NCI-H460 (cell line): ENCODE results near the gene SEMA3D. TPM values are rescaled to one million over a fixed set of nuclear protein-coding genes. Genes with fewer than 3 reads are reported as not detected.
A peak's percentile ranks its signal among the peaks of the same experiment; 100 is the strongest.

Experiments used
- DNase-seq: peaks from one replicate; pipeline ENCODE4 v3.0.0-alpha.2; 2016; ENCODE audit warnings: low read depth; ENCODE audit errors: extremely low read depth
- total RNA-seq: library from RNA; depleted of rRNA; stranded (reverse); fragments of >200 nt; shearing (Covaris generic); gene quantifications from 2 replicates; pipeline ENCODE4 v1.2.3, GENCODE V29; 2014

Gene SEMA3D
- total RNA-seq, 1 experiment from 2014 or later = 72.1 TPM

DNA sequence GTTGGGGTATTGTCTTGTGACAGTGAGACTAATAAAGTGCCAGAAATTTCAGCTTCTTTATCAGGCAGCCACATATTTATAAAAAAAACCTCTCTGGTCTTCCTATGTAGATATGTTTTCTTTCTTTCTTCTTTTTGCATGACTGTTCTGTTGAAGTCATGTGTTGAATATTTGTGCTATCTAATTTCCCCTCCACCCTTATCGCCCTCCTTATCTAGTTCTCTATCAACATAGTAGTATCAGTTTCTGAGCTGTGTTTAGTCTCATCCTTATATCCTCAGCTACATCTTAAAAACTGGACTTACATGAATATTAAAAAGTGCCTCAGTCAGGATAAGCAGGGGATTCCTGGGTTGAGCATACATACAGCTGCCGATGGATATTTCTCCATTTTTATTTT is 53.9 kb downstream of the SEMA3D start:
- DNase-seq = no peak

- DNase-seq = no peak
Measured at GRCh38 chr7:85130702-85131101, 56.2 kb downstream of the SEMA3D start.

GRCh38 chr7:85126383-85126782 is 60.5 kb downstream of the SEMA3D start:
- DNase-seq = no peak

GRCh38 chr7:85125651-85126131 is 61.2 kb downstream of the SEMA3D start:
- DNase-seq = no peak

- no peak for DNase-seq
Measured at GRCh38 chr7:85125176-85125575, 61.7 kb downstream of the SEMA3D start.

GRCh38 chr7:85119934-85120333 is 66.9 kb downstream of the SEMA3D start:
- no peak for DNase-seq

GRCh38 chr7:85115862-85116261 is 71.0 kb downstream of the SEMA3D start:
- DNase-seq = no peak

- no peak for DNase-seq
Measured at GRCh38 chr7:85115006-85115405, 71.8 kb downstream of the SEMA3D start.

DNA sequence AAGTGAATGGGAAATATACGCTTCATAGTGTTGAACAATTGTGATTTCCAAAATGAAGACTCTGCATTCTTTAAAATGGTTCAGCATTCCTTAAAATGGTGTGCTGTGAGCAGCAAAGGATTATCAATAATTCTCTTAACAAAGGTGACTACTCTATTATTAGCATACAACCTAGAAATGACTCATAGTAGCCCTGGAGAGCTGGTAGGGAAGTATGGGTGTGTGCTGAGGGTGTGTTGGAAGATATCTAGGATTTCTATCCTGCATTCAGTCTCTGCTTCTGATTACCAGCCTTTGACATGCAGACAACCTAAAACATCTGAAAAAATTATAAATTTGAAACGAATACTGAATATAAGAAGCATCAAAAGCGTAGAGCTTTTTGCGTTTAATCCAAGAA is 72.5 kb downstream of the SEMA3D start:
- no peak for DNase-seq

- no peak for DNase-seq
Measured at GRCh38 chr7:85111761-85112160, 75.1 kb downstream of the SEMA3D start.

GRCh38 chr7:85106719-85107118 is 80.1 kb downstream of the SEMA3D start:
- DNase-seq = no peak

- DNase-seq = peak; percentile 19
Measured at GRCh38 chr7:85104432-85105205, 82.2 kb downstream of the SEMA3D start.

DNA sequence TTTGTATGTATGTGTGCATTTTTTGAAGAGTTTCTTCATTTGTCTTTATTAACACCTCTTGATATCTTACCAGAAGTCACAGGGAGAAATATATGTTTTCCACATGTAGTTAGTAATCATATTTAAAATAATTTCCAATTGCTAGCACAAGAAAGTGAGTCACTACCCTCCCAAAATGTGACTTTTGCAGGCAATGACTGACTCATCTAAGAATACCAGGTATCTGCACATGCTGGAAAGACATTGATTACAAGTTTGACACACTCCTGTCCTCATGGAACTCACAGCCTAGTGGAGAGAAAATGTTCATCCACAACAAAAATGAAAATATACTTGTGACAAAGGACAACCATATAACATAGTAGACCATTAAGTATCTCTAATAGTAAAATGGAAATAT is 82.9 kb downstream of the SEMA3D start:
- no peak for DNase-seq

- peak; percentile 49 for DNase-seq
Measured at GRCh38 chr7:85103357-85103756, 83.5 kb downstream of the SEMA3D start.

DNA sequence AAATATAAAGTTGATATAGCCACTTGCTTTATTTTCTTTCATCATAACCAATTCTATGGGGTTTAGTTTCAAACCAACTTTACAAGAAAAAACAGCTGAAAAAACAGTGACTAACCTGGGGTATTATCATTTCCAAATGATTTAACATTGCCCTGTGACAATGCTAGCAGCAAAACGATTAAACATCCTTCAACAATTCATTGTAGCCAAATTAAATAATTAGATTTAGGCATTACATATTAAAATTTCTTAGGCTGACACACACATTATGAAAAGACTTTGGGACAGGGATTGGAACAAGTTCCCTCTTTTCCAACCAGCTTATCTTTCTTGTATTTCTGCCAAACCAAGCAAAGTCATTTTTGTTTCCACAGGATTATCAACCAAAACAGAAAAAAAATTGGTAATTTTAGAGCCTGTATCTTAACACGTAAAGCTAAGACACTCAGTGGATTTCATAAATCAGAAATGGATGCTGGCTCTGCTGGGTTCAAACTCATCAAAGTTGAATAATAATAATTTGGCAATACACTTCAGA is 84.0 kb downstream of the SEMA3D start:
- DNase-seq = peak; percentile 41

GRCh38 chr7:85101347-85101746 is 85.5 kb downstream of the SEMA3D start:
- DNase-seq = no peak

DNA sequence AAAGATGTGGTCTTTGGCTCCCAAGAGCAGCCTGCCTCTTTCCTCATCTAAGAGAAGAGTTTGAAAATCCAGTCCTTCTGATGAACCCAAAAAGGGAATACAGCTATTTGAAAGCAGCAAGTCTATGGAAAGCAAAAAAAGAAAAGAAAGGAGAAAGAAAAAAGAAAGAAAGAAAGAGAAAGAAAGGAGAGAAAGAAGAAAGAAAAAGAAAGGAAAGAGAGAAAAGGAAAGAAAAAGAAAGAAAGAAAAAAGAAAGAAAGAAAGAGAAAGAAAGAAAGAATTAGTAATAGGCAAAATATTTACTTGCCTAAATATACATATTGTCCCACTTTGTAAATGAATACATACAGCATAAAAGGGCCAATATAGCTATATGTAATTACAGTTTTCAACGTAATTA is 89.0 kb downstream of the SEMA3D start:
- no peak for DNase-seq

DNA sequence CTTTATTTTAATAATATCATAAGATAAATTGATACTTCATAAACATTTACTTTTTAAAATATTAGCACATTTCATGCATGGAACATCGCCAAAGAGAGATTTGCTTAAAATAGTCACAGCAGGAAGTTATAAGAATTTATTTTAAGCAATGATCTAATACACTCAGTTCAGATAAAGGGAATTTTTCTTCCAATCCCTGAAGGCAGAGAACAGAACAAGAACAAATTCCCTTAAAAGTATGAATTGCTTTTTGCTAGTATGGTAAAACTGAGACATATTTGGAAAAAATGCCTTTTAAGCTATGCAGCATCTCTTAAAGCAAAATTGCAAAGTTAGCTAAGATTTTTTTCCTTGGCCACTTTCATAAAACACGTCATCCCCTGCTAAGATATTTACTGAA is 91.0 kb downstream of the SEMA3D start:
- DNase-seq = no peak

DNA sequence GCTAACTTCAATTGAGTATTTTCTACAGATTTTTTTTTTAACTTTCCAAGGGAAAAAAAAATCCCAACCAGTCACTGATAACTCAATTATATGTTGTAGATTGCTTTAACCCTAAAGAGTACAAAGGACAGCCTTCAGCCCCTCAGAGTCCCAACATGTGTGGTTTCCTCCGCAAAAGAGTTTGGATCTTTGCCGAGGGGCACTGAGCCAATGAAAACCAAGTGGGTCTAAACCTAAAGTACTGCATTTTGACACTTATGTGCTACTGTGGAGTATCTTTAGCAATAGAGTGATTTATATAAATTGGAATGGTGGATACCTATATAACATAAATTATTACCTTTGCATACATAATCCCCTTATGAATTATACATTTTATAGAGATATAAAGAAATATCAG is 91.5 kb downstream of the SEMA3D start:
- no peak for DNase-seq

GRCh38 chr7:85094046-85094725 is 92.7 kb downstream of the SEMA3D start:
- no peak for DNase-seq

DNA sequence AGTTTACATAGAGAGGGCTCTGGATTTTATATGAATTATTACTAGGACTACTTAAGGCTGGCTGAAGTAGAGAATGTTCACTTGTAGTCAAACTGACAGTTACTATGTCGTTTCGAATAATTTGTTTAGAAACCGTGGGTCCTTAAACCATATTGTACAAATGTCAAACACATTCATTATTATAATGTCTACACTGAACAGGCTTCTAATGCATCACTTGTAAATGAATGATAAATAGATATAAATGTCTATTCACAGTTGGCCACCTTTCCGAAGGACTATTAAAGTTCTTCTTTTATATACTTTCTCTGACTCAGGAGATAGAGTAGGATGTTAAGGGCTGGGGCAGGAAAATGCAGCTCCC is 95.3 kb downstream of the SEMA3D start:
- DNase-seq = no peak
